SK-N-MC (cell line): ENCODE data around the gene SPPL2B.

Experiments used
- DNase-seq: peaks from one replicate; pipeline ENCODE4 v3.0.0-alpha.2; 2011; ENCODE audit warnings: low read depth, low spot score
- H3K27ac ChIP-seq: fragments of 200-600 bp; sonication (generic); 2 replicates; pipeline ENCODE4 v1.5.1; 2016; ENCODE audit warnings: mixed run types
- H3K36me3 ChIP-seq: fragments of 200-600 bp; sonication (generic); 2 replicates; pipeline ENCODE4 v1.6.1; 2017; ENCODE audit warnings: antibody characterized with exemption, low read length, mixed read lengths; ENCODE audit not compliant: insufficient read depth
- H3K4me3 ChIP-seq: fragments of 200-600 bp; sonication (generic); 2 replicates; pipeline ENCODE4 v1.5.1; 2016
- H3K9ac ChIP-seq: fragments of 200-600 bp; sonication (generic); 2 replicates; pipeline ENCODE4 v1.8.0; 2017; ENCODE audit warnings: mixed run types, mixed read lengths; ENCODE audit not compliant: insufficient read length
- H3K9me3 ChIP-seq: fragments of 200-600 bp; sonication (generic); 2 replicates; pipeline ENCODE4 v1.6.1; 2017; ENCODE audit warnings: low read depth, mild to moderate bottlenecking, antibody characterized with exemption, low read length, moderate library complexity, mixed read lengths
- EZH2 ChIP-seq: fragments of 200-600 bp; sonication (generic); IDR thresholded peaks from one replicate; pipeline ENCODE4 v1.6.1; 2017; ENCODE audit warnings: antibody characterized with exemption
- FOXP2 ChIP-seq: optimal IDR thresholded peaks from 2 replicates; pipeline ENCODE3; 2011; ENCODE audit warnings: mild to moderate bottlenecking, moderate library complexity; ENCODE audit not compliant: insufficient read depth; ENCODE audit errors: extremely low read length, control extremely low read depth
- POLR2AphosphoS5 ChIP-seq: IDR thresholded peaks from 2 replicates; pipeline ENCODE4 v1.6.1; 2012; ENCODE audit warnings: mild to moderate bottlenecking, low read depth, low read length, borderline replicate concordance

The SPPL2B gene

DNA sequence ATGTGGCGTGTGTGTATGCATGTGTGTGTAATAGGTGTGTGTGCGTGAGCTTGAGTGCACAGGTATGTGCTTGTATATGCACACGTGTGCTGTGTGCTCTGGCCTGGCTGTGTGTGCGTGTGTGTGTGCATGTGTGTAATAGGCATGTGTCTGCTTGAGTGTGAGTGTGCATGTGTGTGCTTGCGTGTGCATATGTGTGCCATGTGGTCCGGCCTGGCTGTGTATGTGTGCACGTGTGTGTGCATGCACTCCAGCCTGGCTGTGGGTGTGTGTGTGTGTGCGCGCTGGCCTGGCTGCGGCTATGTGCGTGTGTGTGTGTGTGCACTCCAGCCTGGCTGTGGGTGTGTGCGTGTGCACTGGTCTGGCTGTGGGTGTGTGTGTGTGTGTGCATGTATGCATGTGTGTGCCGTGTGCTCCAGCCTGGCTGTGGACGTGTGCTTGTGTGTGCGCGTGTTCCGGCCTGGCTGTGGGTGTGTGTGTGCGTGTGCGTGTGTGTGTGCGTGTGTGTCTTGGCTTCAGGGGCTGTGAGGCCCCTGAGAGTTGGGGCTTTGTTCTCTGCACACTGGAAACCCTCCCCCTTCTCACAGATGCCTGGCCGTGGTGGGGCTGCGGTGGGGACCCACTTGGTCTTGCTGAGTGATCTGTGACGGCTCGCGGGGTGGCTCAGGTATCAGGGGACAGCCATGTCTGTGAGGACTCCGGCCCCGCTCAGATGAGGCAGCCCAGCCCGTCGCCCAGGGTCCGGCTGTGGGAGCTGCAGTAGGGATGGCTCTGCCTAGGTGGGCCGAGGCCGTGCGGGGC is 8.2 kb downstream of the SPPL2B start:
- H3K36me3 ChIP-seq = no peaks in the 10 kb centered on the region

DNA sequence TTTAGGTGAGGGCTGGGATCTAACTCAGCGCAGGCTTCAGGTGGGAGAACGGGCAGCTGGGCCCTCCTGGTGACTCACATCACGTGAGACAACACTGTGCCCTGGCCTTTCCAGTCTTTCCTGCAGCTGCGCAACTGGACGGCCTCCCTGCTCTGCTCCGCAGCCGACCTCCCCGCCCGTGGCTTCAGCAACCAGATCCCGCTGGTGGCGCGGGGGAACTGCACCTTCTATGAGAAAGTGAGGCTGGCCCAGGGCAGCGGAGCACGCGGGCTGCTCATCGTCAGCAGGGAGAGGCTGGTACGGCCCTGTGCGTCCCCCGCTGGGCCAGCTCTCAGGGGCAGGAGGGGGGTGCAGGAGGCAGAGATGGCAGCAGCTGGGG is 8.8 kb downstream of the SPPL2B start:
- Histone ChIP-seq H3K36me3 (no peaks in the 10 kb centered on the region), H3K27ac (no peak overlapping the region)

More for the DNA sequence above, 8.2 kb downstream of the SPPL2B start:
- TF ChIP-seq FOXP2 (no peak), EZH2 (no peak), POLR2AphosphoS5 (no peak)
- no peak overlapping the region for H3K9ac ChIP-seq
- DNase-seq = no peak
- H3K9me3 ChIP-seq = no peaks in the 10 kb centered on the region
- H3K27ac ChIP-seq = no peak overlapping the region
- no peak overlapping the region for H3K4me3 ChIP-seq

DNA sequence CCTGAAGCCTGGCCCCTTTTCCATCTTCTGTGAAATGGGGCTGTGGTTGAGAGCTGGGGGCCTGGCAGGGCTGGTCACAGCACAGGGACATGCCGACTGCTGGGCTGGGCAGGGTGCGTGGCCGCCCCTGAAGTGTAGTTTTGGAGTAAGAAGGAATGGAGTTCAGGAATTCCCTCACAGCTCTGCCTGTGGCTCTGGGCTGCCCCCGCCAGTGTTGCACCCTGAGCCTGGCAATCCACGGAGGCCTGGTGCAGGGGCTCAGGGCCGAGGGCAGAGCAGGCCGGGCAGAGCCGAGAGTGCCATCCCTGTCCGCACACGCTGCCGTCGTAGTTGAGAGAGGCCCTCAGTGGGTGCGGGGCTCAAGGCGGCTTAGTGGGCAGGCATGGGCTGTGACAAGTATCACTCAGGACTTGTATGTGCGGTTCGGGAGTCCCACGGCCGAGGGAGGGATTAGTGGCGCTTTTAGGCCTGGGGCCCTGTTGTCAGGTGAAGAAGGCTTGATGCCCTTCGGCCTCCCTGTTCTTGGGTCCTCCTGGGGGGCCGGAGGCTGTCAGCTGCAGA is 9.7 kb downstream of the SPPL2B start:
- DNase-seq = no peak
- Histone ChIP-seq H3K27ac (no peak overlapping the region), H3K36me3 (no peaks in the 10 kb centered on the region), H3K4me3 (no peak overlapping the region), H3K9me3 (no peaks in the 10 kb centered on the region), H3K9ac (no peak overlapping the region)
- TF ChIP-seq POLR2AphosphoS5 (no peak), FOXP2 (no peak), EZH2 (no peak)

More for the DNA sequence above, 8.8 kb downstream of the SPPL2B start:
- TF ChIP-seq POLR2AphosphoS5 (no peak), FOXP2 (no peak), EZH2 (no peak)
- no peak for DNase-seq
- no peak overlapping the region for H3K9ac ChIP-seq
- no peak overlapping the region for H3K4me3 ChIP-seq
- H3K9me3 ChIP-seq = no peaks in the 10 kb centered on the region

DNA sequence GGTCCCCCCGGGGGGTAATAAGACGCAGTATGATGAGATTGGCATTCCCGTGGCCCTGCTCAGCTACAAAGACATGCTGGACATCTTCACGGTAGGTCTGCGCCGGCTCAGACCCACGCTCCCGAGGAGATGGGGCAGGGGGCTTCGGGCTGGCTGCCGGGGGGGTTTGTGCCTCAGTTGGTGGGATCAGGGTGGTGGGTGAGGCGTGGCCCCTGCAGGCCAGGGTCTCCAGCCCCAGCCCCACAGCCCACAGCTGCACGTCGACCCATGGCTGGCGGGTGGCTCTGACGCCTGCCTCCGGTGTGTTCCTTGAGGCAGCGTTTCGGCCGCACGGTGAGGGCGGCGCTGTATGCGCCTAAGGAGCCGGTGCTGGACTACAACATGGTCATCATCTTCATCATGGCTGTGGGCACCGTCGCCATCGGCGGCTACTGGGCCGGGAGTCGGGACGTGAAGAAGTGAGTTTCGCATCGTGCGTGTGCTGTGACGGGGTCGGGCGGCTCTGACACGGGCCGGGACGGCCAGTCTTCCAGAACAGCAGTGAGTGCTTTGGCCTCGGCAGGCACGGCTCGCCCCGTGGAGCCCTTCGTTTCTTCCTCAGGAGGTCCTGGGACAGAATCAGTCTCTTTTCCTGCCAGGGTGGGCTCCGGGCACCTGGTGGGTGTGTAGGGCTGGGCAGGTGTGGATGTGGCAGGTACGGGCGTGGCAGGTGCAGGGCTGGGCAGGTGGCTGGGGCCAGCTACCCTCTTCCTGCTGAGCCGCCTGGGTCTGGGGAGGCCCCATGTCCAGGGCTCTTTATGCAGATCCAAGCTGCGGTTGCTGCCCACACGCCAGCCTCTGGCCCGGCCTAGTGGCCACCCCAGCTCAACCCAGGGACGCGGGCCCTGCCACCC is 10.5 kb downstream of the SPPL2B start:
- DNase-seq = no peak
- TF ChIP-seq FOXP2 = no peak
- no peak for TF ChIP-seq EZH2
- no peak for TF ChIP-seq POLR2AphosphoS5
- Histone ChIP-seq H3K27ac (no peak overlapping the region), H3K9me3 (no peaks in the 10 kb centered on the region), H3K36me3 (no peaks in the 10 kb centered on the region), H3K9ac (no peak overlapping the region), H3K4me3 (no peak overlapping the region)

DNA sequence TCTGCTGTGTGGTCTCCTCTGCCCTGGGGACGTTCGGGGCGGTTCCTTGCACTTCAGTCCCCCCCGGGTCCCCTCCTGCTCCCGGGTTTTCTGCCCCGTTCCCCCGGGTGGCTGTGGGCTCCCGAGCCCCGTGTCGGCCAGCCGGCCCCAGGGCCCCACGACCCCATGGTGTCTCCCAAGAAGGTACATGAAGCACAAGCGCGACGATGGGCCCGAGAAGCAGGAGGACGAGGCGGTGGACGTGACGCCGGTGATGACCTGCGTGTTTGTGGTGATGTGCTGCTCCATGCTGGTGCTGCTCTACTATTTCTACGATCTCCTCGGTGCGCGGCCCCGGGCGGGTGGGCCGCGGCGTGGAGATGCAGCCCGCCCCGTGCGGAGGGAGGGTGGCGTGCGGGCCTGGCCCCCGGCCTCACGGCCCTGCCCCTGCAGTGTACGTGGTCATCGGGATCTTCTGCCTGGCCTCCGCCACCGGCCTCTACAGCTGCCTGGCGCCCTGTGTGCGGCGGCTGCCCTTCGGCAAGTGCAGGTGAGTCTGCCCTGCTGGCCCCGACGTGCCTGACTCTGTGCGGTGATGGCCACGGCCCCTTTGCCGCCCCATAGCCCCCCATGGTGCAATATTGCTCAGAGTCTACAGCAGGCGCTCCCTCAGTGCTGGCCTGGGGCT is 11.3 kb downstream of the SPPL2B start:
- TF ChIP-seq POLR2AphosphoS5 = no peak
- TF ChIP-seq FOXP2 = no peak
- TF ChIP-seq EZH2 = no peak
- Histone ChIP-seq H3K9me3 (no peaks in the 10 kb centered on the region), H3K36me3 (no peaks in the 10 kb centered on the region), H3K27ac (no peak overlapping the region), H3K4me3 (no peak overlapping the region), H3K9ac (no peak overlapping the region)
- DNase-seq = no peak

DNA sequence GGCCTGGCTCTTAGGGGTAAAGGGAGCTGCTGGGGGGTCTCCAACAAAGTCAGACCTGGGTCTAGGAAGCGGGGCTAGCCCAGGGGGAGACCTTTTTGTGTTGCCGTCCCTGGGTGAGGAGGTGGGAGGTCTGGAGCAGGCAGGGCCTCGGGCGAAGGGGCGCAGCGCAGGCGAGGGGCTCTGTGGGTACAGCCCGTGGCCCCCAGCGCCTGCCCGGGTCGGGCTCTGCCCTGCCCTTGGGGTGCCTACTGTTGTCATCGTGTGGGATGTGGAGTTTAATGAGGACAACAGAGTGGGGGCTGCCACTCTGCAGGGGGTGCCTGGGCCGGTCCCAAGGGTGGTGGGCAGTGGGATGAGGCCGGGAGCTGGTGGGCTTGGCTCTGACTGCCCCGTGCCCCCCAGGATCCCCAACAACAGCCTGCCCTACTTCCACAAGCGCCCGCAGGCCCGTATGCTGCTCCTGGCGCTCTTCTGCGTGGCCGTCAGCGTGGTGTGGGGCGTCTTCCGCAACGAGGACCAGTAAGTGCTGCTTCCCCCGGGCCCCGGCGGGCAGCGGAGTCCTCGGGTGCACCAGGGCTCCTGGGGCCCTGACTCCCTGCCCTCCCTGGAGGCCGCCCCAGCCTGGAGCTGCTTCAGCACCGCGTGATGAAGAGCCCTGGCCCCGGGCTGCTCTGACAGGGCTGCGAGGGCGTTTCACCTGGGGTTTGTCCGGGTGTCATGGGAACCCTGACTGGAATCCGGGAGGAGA is 12.2 kb downstream of the SPPL2B start:
- H3K4me3 ChIP-seq = no peak overlapping the region
- TF ChIP-seq EZH2 (no peak), FOXP2 (no peak), POLR2AphosphoS5 (no peak)
- no peaks in the 10 kb centered on the region for H3K36me3 ChIP-seq
- no peak for DNase-seq
- H3K9ac ChIP-seq = no peak overlapping the region
- no peaks in the 10 kb centered on the region for H3K9me3 ChIP-seq
- no peak overlapping the region for H3K27ac ChIP-seq

DNA sequence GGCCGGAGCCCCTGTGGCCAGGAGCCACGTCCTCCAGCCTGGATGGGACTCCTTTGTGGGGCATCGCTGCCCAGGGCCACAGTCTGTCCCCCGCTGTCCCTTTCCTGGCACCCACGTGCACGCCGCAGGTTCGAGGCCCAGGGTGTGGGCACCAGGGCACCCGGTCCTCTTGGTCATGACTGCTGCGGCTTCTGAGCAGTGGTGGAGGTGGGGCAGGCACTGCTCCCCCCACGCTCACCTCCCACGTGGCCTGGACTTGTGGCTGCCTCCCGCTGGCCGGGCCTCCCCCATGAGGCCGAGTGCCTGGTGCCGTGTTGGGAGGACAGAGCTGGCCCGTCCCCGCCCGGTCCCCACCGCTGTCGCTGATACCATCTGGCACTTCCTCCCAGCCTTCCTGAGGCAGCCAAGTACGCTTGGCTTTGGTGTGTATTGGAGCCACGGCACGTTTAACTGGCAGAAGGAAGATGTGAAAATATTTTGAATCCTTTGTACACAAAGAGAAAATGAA is 12.8 kb downstream of the SPPL2B start:
- no peak for DNase-seq
- no peaks in the 10 kb centered on the region for H3K36me3 ChIP-seq
- no peak for TF ChIP-seq POLR2AphosphoS5
- TF ChIP-seq FOXP2 = no peak
- TF ChIP-seq EZH2 = no peak
- no peak overlapping the region for H3K9ac ChIP-seq
- H3K27ac ChIP-seq = no peak overlapping the region
- no peaks in the 10 kb centered on the region for H3K9me3 ChIP-seq
- H3K4me3 ChIP-seq = no peak overlapping the region
